Peyer's patch (tissue), 4 donors: Measurements from ENCODE around the gene PSME3. TPM values are rescaled to one million over a fixed set of nuclear protein-coding genes. Genes with fewer than 3 reads are reported as not detected.

Source experiments
- DNase-seq, 3 donors: peaks; one replicate each; pipeline ENCODE4 v3.0.0-alpha.2; 2017 to 2019
- H3K27ac ChIP-seq, 4 donors: fragments of 200-600 bp; sonication (generic); one replicate each; pipeline ENCODE4 v1.5.1; 2016 to 2019
- H3K27me3 ChIP-seq, 2 donors: fragments of 200-600 bp; sonication (generic); one replicate each; pipeline ENCODE4 v1.5.1; 2019
- H3K36me3 ChIP-seq, 3 donors: fragments of 200-600 bp; sonication (generic); one replicate each; pipeline ENCODE4 v1.5.1; 2016 to 2019
- H3K4me1 ChIP-seq, 4 donors: fragments of 200-600 bp; sonication (generic); one replicate each; pipeline ENCODE4 v1.5.1; 2016 to 2019
- H3K4me3 ChIP-seq, 4 donors: fragments of 200-600 bp; sonication (generic); 1 replicate in 3 of 4; 2 replicates in 1 of 4; pipeline ENCODE4 v1.5.1; 2016 to 2019; ENCODE audit warnings: mild to moderate bottlenecking in 1 of 4
- H3K9me3 ChIP-seq, 4 donors: fragments of 200-600 bp; sonication (generic); one replicate each; pipeline ENCODE4 v1.5.1; 2016 to 2019; ENCODE audit warnings: mild to moderate bottlenecking in 1 of 4
- POLR2A ChIP-seq, 2 donors: fragments of 450-650 bp; IDR thresholded peaks; one replicate each; pipeline ENCODE4 v1.5.1; 2017; ENCODE audit warnings: antibody characterized with exemption in 2 of 2, mild to moderate bottlenecking in 2 of 2, moderate library complexity in 2 of 2
- total RNA-seq, 4 donors: library from RNA; depleted of rRNA; stranded (reverse); fragments of >200 nt; gene quantifications; one replicate each; pipeline ENCODE4 v1.1.0, GENCODE V29; 2016
- TF ChIP-seq, protein P1 (sequence below), 6 experiments: fragments of 450-650 bp in 4 of 6; fragments of 200-600 bp in 2 of 6; sonication (generic) in 1 of 6; IDR thresholded peaks; one replicate each; pipeline ENCODE4 v1.5.1; 2017 to 2019; ENCODE audit warnings: antibody characterized with exemption in 6 of 6, mild to moderate bottlenecking in 3 of 6, moderate library complexity in 1 of 6

Gene PSME3
- total RNA-seq, 4 donors from 2014 or later = 45.6 to 75.9 (median 59.8) TPM

DNA sequence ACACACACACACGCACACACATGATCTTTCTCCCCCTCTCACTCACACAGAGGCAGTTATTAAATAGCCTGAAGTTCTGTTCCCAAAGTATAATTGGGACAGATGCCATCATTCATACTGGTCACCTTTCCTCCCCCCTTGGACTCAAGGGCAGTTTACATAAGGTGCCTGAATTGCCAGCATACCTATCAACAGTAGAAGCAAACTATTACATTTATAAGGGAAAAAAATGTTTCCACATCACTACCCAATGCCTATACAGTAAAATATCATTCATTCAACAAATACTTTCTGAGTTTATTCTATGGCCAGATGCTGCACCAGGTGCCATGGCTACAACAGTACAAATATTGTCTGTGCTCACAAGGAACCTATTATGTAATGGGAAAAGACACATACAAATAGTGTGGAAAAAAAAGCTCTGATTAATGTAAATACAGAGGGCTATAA is 28.3 kb upstream of the PSME3 start:
- H3K4me1 ChIP-seq = peaks cover 0 to 23% (median 0%) of the 10 kb centered on the region in 4 donors
- no peak overlapping the region for H3K4me3 ChIP-seq
- no peaks in the 10 kb centered on the region for H3K9me3 ChIP-seq
- TF ChIP-seq POLR2A (IDR thresholded peaks at IDR 0.05) = no peak
- TF ChIP-seq, protein P1, sequence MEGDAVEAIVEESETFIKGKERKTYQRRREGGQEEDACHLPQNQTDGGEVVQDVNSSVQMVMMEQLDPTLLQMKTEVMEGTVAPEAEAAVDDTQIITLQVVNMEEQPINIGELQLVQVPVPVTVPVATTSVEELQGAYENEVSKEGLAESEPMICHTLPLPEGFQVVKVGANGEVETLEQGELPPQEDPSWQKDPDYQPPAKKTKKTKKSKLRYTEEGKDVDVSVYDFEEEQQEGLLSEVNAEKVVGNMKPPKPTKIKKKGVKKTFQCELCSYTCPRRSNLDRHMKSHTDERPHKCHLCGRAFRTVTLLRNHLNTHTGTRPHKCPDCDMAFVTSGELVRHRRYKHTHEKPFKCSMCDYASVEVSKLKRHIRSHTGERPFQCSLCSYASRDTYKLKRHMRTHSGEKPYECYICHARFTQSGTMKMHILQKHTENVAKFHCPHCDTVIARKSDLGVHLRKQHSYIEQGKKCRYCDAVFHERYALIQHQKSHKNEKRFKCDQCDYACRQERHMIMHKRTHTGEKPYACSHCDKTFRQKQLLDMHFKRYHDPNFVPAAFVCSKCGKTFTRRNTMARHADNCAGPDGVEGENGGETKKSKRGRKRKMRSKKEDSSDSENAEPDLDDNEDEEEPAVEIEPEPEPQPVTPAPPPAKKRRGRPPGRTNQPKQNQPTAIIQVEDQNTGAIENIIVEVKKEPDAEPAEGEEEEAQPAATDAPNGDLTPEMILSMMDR (IDR thresholded peaks at IDR 0.05) = no peak
- H3K27ac ChIP-seq = peak overlapping the region in 2 of 4 donors; percentile 15 to 72
- no peaks in the 10 kb centered on the region for H3K27me3 ChIP-seq
- DNase-seq = peak in 1 of 3 donors; percentile 47
- peaks cover 0 to 8% (median 0%) of the 10 kb centered on the region in 3 donors for H3K36me3 ChIP-seq

DNA sequence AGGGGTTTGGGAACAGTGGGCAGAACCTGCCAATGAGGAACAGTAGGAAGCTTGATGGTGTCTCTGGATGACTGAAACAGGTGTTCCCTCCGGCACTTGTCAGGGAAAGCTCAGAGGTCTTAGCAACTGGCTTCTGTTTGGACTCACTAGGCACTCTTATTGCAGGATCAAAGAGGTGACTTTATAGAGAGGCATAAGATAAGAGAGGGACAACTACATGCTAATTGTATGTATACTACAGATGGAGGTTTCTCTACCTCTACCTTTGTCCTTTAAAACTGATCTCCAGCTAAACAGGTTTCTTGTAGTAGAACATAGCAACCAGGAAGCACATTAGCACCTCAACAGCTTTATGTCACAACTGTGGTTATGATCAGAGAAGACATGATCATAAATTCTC is 26.9 kb upstream of the PSME3 start:
- TF ChIP-seq, protein P1 (IDR thresholded peaks at IDR 0.05) = no peak
- TF ChIP-seq POLR2A (IDR thresholded peaks at IDR 0.05) = no peak
- no peaks in the 10 kb centered on the region for H3K27me3 ChIP-seq
- H3K9me3 ChIP-seq = no peaks in the 10 kb centered on the region
- H3K36me3 ChIP-seq = peaks cover 0 to 21% (median 0%) of the 10 kb centered on the region in 3 donors
- peak overlapping the region in 2 of 4 donors; percentile 15 to 72 for H3K27ac ChIP-seq
- H3K4me1 ChIP-seq = peaks cover 0 to 23% (median 0%) of the 10 kb centered on the region in 4 donors
- no peak overlapping the region for H3K4me3 ChIP-seq
- peak in 1 of 3 donors; percentile 50 for DNase-seq

GRCh38 chr17:42809250-42809649 is 23.9 kb upstream of the PSME3 start:
- H3K4me3 ChIP-seq = no peak overlapping the region
- no peaks in the 10 kb centered on the region for H3K9me3 ChIP-seq
- H3K27me3 ChIP-seq = no peaks in the 10 kb centered on the region
- no peak for TF ChIP-seq POLR2A (IDR thresholded peaks at IDR 0.05)
- TF ChIP-seq, protein P1 (IDR thresholded peaks at IDR 0.05) = no peak
- no peak for DNase-seq
- peak overlapping the region in 1 of 4 donors; percentile 25 for H3K27ac ChIP-seq
- peaks cover 0 to 18% (median 0%) of the 10 kb centered on the region in 4 donors for H3K4me1 ChIP-seq
- peaks cover 0 to 48% (median 0%) of the 10 kb centered on the region in 3 donors for H3K36me3 ChIP-seq

- DNase-seq = no peak
- peaks cover 0 to 96% (median 0%) of the 10 kb centered on the region in 3 donors for H3K36me3 ChIP-seq
- peak overlapping the region in 2 of 4 donors; percentile 25 to 45 for H3K27ac ChIP-seq
Observed at GRCh38 chr17:42814633-42815399, 18.4 kb upstream of the PSME3 start.

GRCh38 chr17:42817866-42818265 is 15.3 kb upstream of the PSME3 start:
- peaks cover 0 to 10% (median 2%) of the 10 kb centered on the region in 4 donors for H3K4me1 ChIP-seq
- H3K36me3 ChIP-seq = peaks cover 0 to 95% (median 0%) of the 10 kb centered on the region in 3 donors
- H3K4me3 ChIP-seq = no peak overlapping the region
- TF ChIP-seq POLR2A (IDR thresholded peaks at IDR 0.05) = no peak
- TF ChIP-seq, protein P1 (IDR thresholded peaks at IDR 0.05) = no peak
- H3K27ac ChIP-seq = no peak overlapping the region
- no peaks in the 10 kb centered on the region for H3K27me3 ChIP-seq
- DNase-seq = no peak
- H3K9me3 ChIP-seq = no peaks in the 10 kb centered on the region

More at GRCh38 chr17:42814633-42815399, 18.4 kb upstream of the PSME3 start:
- TF ChIP-seq, protein P1 (IDR thresholded peaks at IDR 0.05) = no peak
- TF ChIP-seq POLR2A (IDR thresholded peaks at IDR 0.05) = no peak
- no peaks in the 10 kb centered on the region for H3K4me1 ChIP-seq
- H3K9me3 ChIP-seq = no peaks in the 10 kb centered on the region
- H3K27me3 ChIP-seq = no peaks in the 10 kb centered on the region
- no peak overlapping the region for H3K4me3 ChIP-seq
